ENCODE results near the gene SLC36A4. TPM values are rescaled to one million over a fixed set of nuclear protein-coding genes. Genes with fewer than 3 reads are reported as not detected.

Gene SLC36A4
- total and polyA plus RNA-seq, 2 of the 4 experiments (the other 2 are of a cell fraction): 9.2 to 13.1 TPM

- POLR2A ChIA-PET (ENCODE audit: unreplicated experiment): no interaction called here
- no peak for ATAC-seq (ENCODE audit: low read depth)
- dilution Hi-C loops (cut with HindIII; ENCODE audit: low sequenced_read_pairs, unreplicated experiment): no loop called here
- in situ Hi-C loops (cut with MboI; ENCODE audit: low sequenced_read_pairs): no loop called here
- H4K20me1 ChIP-seq (ENCODE audit: insufficient read depth, low read length): no peaks in the 10 kb centered on the region
- no peak overlapping the region for H3K14ac ChIP-seq (replicated peaks; ENCODE audit: low read depth, low read length)
- no CpG with 5 or more reads among the region's 1 CpG for WGBS, 2 experiments (ENCODE audit: extremely low coverage in 2 of 2, insufficient read length in 1 of 2)
- H3K23ac ChIP-seq (ENCODE audit: low read depth, low read length): no peak overlapping the region
- H3K4me3 ChIP-seq (ENCODE audit: insufficient read depth, low read depth, low read length): no peak overlapping the region
- no peak overlapping the region for H2AK9ac ChIP-seq (replicated peaks; ENCODE audit: low read depth, low read length, poor library complexity)
- no peaks in the 10 kb centered on the region for H3K9me1 ChIP-seq (ENCODE audit: insufficient read depth, low read length)
- no peak overlapping the region for H3K56ac ChIP-seq (ENCODE audit: extremely low read depth, insufficient read depth, low read length)
- no peak overlapping the region for H2AFZ ChIP-seq (replicated peaks; ENCODE audit: low read length, poor library complexity)
- intact Hi-C loops (cut with micrococcal nuclease): no loop called here
- no peak overlapping the region for H2BK5ac ChIP-seq (ENCODE audit: low read depth, low read length, poor library complexity, severe bottlenecking)
- DNase-seq: no peak
- CTCF ChIA-PET: no interaction called here
- no peaks in the 10 kb centered on the region for H3K36me3 ChIP-seq (ENCODE audit: control insufficient read depth, insufficient read depth, low read length)
- no peaks in the 10 kb centered on the region for H3K9me3 ChIP-seq (ENCODE audit: control insufficient read depth, insufficient read depth, low read length)
- H2AK5ac ChIP-seq (ENCODE audit: low read depth, low read length): no peak overlapping the region
- no peaks in the 10 kb centered on the region for H3K4me1 ChIP-seq (ENCODE audit: control insufficient read depth, insufficient read depth, low read length)
- peaks cover 3 to 19% of the 10 kb centered on the region in 2 experiments; a peak in 2 of 4 replicates for H3K79me1 ChIP-seq (ENCODE audit: low read depth in 1 of 2, low read length in 2 of 2)
- H3K4ac ChIP-seq (ENCODE audit: low read depth, low read length): no peak overlapping the region
- H2BK15ac ChIP-seq (ENCODE audit: low read depth, low read length): no peak overlapping the region
- H3K9ac ChIP-seq (ENCODE audit: low read depth, low read length): no peak overlapping the region
- no peak overlapping the region for H4K8ac ChIP-seq (ENCODE audit: low read depth in 2 of 2, low read length in 2 of 2)
- H3K4me2 ChIP-seq (ENCODE audit: low read depth, low read length): no peak overlapping the region
- no TSS peak for BruUV-seq (replicated peaks)
- H3K18ac ChIP-seq (ENCODE audit: low read depth, low read length): no peak overlapping the region
- H2BK20ac ChIP-seq (ENCODE audit: low read depth, low read length): no peak overlapping the region
- no peak overlapping the region for H4K91ac ChIP-seq (ENCODE audit: insufficient read depth, low read depth, low read length)
- 0 out of 2 replicates have a peak, but pooled peaks cover 2% of the 10 kb centered on the region for H3K27me3 ChIP-seq (ENCODE audit: control insufficient read depth, insufficient read depth, low read length)
- no peak overlapping the region for H3K27ac ChIP-seq (ENCODE audit: insufficient read depth, low read length)
- no peak overlapping the region for H2BK120ac ChIP-seq (ENCODE audit: low read depth, low read length)
- TF ChIP-seq RAD21 (IDR thresholded peaks at IDR 0.05; ENCODE audit: low read length) (no peak), RCOR1 (IDR thresholded peaks at IDR 0.05; ENCODE audit: insufficient replicate concordance, low read length) (no peak), POLR2A (IDR thresholded peaks at IDR 0.05; ENCODE audit: low read depth, low read length) (no peak), CEBPB (IDR thresholded peaks at IDR 0.05; ENCODE audit: low read depth, low read length) (no peak), NFE2L2 (IDR thresholded peaks at IDR 0.05; ENCODE audit: low read depth, low read length) (no peak), MAZ (IDR thresholded peaks at IDR 0.05; ENCODE audit: borderline replicate concordance, low read depth, low read length) (no peak), FOS (IDR thresholded peaks at IDR 0.05; ENCODE audit: low read depth, low read length) (no peak), SMC3 (IDR thresholded peaks at IDR 0.05; ENCODE audit: low read depth, low read length) (no peak), MXI1 (IDR thresholded peaks at IDR 0.05; ENCODE audit: borderline replicate concordance, low read depth, low read length) (no peak), CHD1 (IDR thresholded peaks at IDR 0.05; ENCODE audit: low read depth, low read length) (no peak), RFX5 (IDR thresholded peaks at IDR 0.05; ENCODE audit: low read depth, low read length) (no peak), MAFK (IDR thresholded peaks at IDR 0.05; ENCODE audit: low read depth, low read length) (no peak), BHLHE40 (IDR thresholded peaks at IDR 0.05; ENCODE audit: low read depth, low read length) (no peak)
- TF ChIP-seq, protein P1, sequence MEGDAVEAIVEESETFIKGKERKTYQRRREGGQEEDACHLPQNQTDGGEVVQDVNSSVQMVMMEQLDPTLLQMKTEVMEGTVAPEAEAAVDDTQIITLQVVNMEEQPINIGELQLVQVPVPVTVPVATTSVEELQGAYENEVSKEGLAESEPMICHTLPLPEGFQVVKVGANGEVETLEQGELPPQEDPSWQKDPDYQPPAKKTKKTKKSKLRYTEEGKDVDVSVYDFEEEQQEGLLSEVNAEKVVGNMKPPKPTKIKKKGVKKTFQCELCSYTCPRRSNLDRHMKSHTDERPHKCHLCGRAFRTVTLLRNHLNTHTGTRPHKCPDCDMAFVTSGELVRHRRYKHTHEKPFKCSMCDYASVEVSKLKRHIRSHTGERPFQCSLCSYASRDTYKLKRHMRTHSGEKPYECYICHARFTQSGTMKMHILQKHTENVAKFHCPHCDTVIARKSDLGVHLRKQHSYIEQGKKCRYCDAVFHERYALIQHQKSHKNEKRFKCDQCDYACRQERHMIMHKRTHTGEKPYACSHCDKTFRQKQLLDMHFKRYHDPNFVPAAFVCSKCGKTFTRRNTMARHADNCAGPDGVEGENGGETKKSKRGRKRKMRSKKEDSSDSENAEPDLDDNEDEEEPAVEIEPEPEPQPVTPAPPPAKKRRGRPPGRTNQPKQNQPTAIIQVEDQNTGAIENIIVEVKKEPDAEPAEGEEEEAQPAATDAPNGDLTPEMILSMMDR (conservative IDR thresholded peaks at IDR 0.05; ENCODE audit: low read depth, low read length): no peak
- TF ChIP-seq, protein P2, sequence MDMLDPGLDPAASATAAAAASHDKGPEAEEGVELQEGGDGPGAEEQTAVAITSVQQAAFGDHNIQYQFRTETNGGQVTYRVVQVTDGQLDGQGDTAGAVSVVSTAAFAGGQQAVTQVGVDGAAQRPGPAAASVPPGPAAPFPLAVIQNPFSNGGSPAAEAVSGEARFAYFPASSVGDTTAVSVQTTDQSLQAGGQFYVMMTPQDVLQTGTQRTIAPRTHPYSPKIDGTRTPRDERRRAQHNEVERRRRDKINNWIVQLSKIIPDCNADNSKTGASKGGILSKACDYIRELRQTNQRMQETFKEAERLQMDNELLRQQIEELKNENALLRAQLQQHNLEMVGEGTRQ (IDR thresholded peaks at IDR 0.05; ENCODE audit: low read depth, low read length): no peak
- TF ChIP-seq, protein P3, sequence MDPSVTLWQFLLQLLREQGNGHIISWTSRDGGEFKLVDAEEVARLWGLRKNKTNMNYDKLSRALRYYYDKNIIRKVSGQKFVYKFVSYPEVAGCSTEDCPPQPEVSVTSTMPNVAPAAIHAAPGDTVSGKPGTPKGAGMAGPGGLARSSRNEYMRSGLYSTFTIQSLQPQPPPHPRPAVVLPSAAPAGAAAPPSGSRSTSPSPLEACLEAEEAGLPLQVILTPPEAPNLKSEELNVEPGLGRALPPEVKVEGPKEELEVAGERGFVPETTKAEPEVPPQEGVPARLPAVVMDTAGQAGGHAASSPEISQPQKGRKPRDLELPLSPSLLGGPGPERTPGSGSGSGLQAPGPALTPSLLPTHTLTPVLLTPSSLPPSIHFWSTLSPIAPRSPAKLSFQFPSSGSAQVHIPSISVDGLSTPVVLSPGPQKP (IDR thresholded peaks at IDR 0.05; ENCODE audit: borderline replicate concordance, low read depth, low read length): no peak
- no peak overlapping the region for H4K5ac ChIP-seq (ENCODE audit: low read depth, low read length)
Observed at GRCh38 chr11:93199616-93200015, 1.8 kb upstream of the SLC36A4 start.

Data from IMR-90 (cell line).